Naive thymus-derived CD4-positive, alpha-beta T cell (primary cell): ENCODE data around the gene JUP. TPM values are rescaled to one million over a fixed set of nuclear protein-coding genes. Genes with fewer than 3 reads are reported as not detected.

ENCODE experiments used
- ATAC-seq: fragments of 150-1000 bp; cut with Tn5 transposase; 2 replicates; pipeline ENCODE4 v1.10.0; 2021; ENCODE audit warnings: mild to moderate bottlenecking, moderate library complexity
- CTCF ChIA-PET: fragments of 350-600 bp; sonication (Branson Sonifier 250); formaldehyde crosslinking; loops from one replicate; lab custom pipeline; 2021; ENCODE audit warnings: antibody characterized with exemption; lab: Charles Lee
- POLR2A ChIA-PET: fragments of 350-600 bp; sonication (Branson Sonifier 250); formaldehyde crosslinking; loops from one replicate; lab custom pipeline; 2021; ENCODE audit warnings: antibody characterized with exemption, inconsistent platforms; lab: Charles Lee
- DNase-seq, 9 donors: peaks; one replicate each; pipeline versions ENCODE4 v3.0.0 to v3.0.0-alpha.2; 2020 to 2022; ENCODE audit warnings: mixed read lengths in 1 of 9
- H3K27ac ChIP-seq: one replicate; pipeline ENCODE4 v1.7.0; 2013; ENCODE audit warnings: mild to moderate bottlenecking, low read depth, low read length, moderate library complexity
- H3K27me3 ChIP-seq, 2 donors: one replicate each; pipeline ENCODE4 v1.7.0; 2013; ENCODE audit warnings: low read length in 2 of 2, mild to moderate bottlenecking in 2 of 2, moderate library complexity in 2 of 2; ENCODE audit not compliant: control insufficient read depth in 2 of 2, insufficient read depth in 2 of 2
- H3K36me3 ChIP-seq, 3 experiments: 1 replicate in 2 of 3; 2 replicates in 1 of 3; pipeline ENCODE4 v1.7.0; 2013; ENCODE audit warnings: low read length in 3 of 3, mild to moderate bottlenecking in 3 of 3, moderate library complexity in 1 of 3; ENCODE audit not compliant: insufficient read depth in 3 of 3, control insufficient read depth in 2 of 3
- H3K4me1 ChIP-seq, 2 donors: one replicate each; pipeline ENCODE4 v1.7.0; 2013; ENCODE audit warnings: low read length in 2 of 2, mild to moderate bottlenecking in 2 of 2, moderate library complexity in 1 of 2; ENCODE audit not compliant: control insufficient read depth in 2 of 2, insufficient read depth in 2 of 2
- H3K4me3 ChIP-seq: 2 replicates; pipeline ENCODE4 v1.7.0; 2013; ENCODE audit warnings: mild to moderate bottlenecking, low read length
- H3K9me3 ChIP-seq, 3 experiments: 1 replicate in 2 of 3; 2 replicates in 1 of 3; pipeline ENCODE4 v1.7.0; 2013; ENCODE audit warnings: low read length in 3 of 3; ENCODE audit not compliant: control insufficient read depth in 2 of 3
- H3K27ac Mint-ChIP-seq, 9 donors: one replicate each; pipeline ENCODE4 v1.8.0; 2020 to 2022; ENCODE audit warnings: mixed read lengths in 9 of 9, mild to moderate bottlenecking in 8 of 9, moderate library complexity in 5 of 9, inconsistent platforms in 2 of 9
- H3K27me3 Mint-ChIP-seq, 5 donors: one replicate each; pipeline ENCODE4 v1.8.0; 2021 to 2022; ENCODE audit warnings: mixed read lengths in 5 of 5, mild to moderate bottlenecking in 1 of 5
- H3K36me3 Mint-ChIP-seq, 5 donors: one replicate each; pipeline ENCODE4 v1.8.0; 2020 to 2022; ENCODE audit warnings: mixed read lengths in 5 of 5, mild to moderate bottlenecking in 3 of 5, inconsistent platforms in 1 of 5
- H3K4me1 Mint-ChIP-seq, 7 donors: one replicate each; pipeline ENCODE4 v1.8.0; 2020 to 2022; ENCODE audit warnings: mixed read lengths in 7 of 7, mild to moderate bottlenecking in 3 of 7, inconsistent platforms in 1 of 7
- H3K4me3 Mint-ChIP-seq, 10 donors: one replicate each; pipeline ENCODE4 v1.8.0; 2020 to 2022; ENCODE audit warnings: mild to moderate bottlenecking in 10 of 10, mixed read lengths in 10 of 10, moderate library complexity in 6 of 10, inconsistent platforms in 2 of 10
- H3K9me3 Mint-ChIP-seq, 11 donors: one replicate each; pipeline ENCODE4 v1.8.0; 2020 to 2022; ENCODE audit warnings: mixed read lengths in 11 of 11, mild to moderate bottlenecking in 4 of 11, inconsistent platforms in 1 of 11, moderate library complexity in 1 of 11
- intact Hi-C, 2 donors: fragments of 100-400 bp; cut with micrococcal nuclease; formaldehyde crosslinking; loops; one replicate each; pipeline ENCODE4 v1.15.1; 2023
- polyA plus RNA-seq, 2 donors: library from polyadenylated mRNA; unstranded; fragments of 300-500 nt; fragmentation: Illumina TruSeq; gene quantifications; one replicate each; pipeline ENCODE4 v1.2.3, GENCODE V29; 2021
- total RNA-seq, 6 experiments: library from RNA in 5 of 6; stranded (reverse) in 5 of 6; gene quantifications; 1 replicate in 5 of 6; 2 replicates in 1 of 6; pipeline ENCODE4 v1.2.3 and lab custom pipeline; 2021 to 2026

JUP gene
- total and polyA plus RNA-seq, 7 experiments from 2014 or later = 0.19 to 8.2 (median 0.49) TPM

- ChIA-PET CTCF (interaction anchor here (0.9 kb wide), 1 partner anchor 78 kb away, joined by 3 read pairs; no protein-coding TSS in a partner anchor), POLR2A (interaction anchor here (0.6 to 1.2 kb wide), 3 partner anchors 34 to 201 kb away, joined by 3 to 4 read pairs (median 3); partner anchors contain the start of gene EIF1)
- H3K4me3 ChIP-seq = no peak overlapping the region
- Mint-ChIP-seq H3K36me3 (no peaks in the 10 kb centered on the region), H3K27me3 (peaks cover 0 to 32% (median 9%) of the 10 kb centered on the region in 5 donors), H3K27ac (no peak overlapping the region), H3K9me3 (peaks cover 0 to 3% (median 0%) of the 10 kb centered on the region in 11 donors), H3K4me1 (no peaks in the 10 kb centered on the region), H3K4me3 (no peak overlapping the region)
- no peaks in the 10 kb centered on the region for H3K27me3 ChIP-seq
- DNase-seq (no peak), ATAC-seq (no peak)
- no peaks in the 10 kb centered on the region for H3K4me1 ChIP-seq
- H3K27ac ChIP-seq = no peak overlapping the region
- intact Hi-C loops = no loop called here
- H3K36me3 ChIP-seq = no peaks in the 10 kb centered on the region
- no peaks in the 10 kb centered on the region for H3K9me3 ChIP-seq
These were observed 61.9 kb downstream of the JUP start for GRCh38 chr17:41724476-41725050.

DNA sequence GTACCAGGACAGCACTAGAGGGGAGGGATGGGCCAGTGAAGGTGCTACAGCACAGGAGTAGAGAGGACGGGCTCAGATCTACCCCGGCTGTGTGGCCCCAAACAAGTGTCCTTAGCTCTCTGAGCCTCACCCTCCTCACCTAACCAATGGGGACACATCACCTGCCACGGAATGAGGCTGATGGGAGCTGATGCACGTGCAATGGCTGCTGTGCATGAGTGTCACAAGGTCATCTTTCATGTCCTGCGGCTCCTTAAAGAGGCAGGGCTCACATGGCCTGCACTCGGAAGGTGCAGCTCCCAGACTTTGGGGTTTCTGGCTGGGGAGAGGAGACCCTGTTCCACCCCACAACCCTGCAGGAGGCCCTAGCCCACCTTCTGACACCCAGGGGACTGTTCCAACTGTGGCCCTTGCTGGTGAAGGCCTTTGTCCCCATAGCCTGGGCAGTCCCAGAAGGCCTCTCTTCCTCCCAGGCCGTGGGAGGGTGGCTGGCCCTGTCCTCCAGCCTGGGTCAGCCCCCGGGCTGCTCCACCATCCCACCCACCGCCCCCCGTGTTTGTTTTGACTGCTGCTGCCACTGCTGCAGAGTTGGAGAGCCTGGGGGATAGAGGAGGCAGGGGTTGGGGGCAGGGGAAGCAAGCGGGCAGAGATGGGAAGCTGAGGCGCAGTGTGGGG is 62.6 kb downstream of the JUP start:
- Mint-ChIP-seq H3K27me3 (peaks cover 0 to 32% (median 9%) of the 10 kb centered on the region in 5 donors), H3K4me1 (no peaks in the 10 kb centered on the region), H3K4me3 (no peak overlapping the region), H3K27ac (no peak overlapping the region), H3K36me3 (no peaks in the 10 kb centered on the region), H3K9me3 (peaks cover 0 to 3% (median 0%) of the 10 kb centered on the region in 11 donors)
- Histone ChIP-seq H3K4me3 (no peak overlapping the region), H3K36me3 (no peaks in the 10 kb centered on the region), H3K9me3 (no peaks in the 10 kb centered on the region), H3K27me3 (no peaks in the 10 kb centered on the region), H3K4me1 (no peaks in the 10 kb centered on the region), H3K27ac (no peak overlapping the region)
- CTCF ChIA-PET = no interaction called here
- DNase-seq (no peak), ATAC-seq (no peak)
- intact Hi-C loops = no loop called here
- POLR2A ChIA-PET = interaction anchor here (0.6 to 1.2 kb wide), 3 partner anchors 34 to 201 kb away, joined by 3 to 4 read pairs (median 3); partner anchors contain the start of gene EIF1

GRCh38 chr17:41722231-41722630 is 64.3 kb downstream of the JUP start:
- Mint-ChIP-seq H3K36me3 (no peaks in the 10 kb centered on the region), H3K27me3 (peaks cover 0 to 25% (median 9%) of the 10 kb centered on the region in 5 donors), H3K27ac (no peak overlapping the region), H3K9me3 (peaks cover 0 to 3% (median 0%) of the 10 kb centered on the region in 11 donors), H3K4me3 (no peak overlapping the region), H3K4me1 (peaks cover 0 to 8% (median 6%) of the 10 kb centered on the region in 7 donors)
- no peak for DNase-seq
- no peaks in the 10 kb centered on the region for H3K9me3 ChIP-seq
- H3K36me3 ChIP-seq = no peaks in the 10 kb centered on the region
- H3K4me3 ChIP-seq = no peak overlapping the region
- no peak overlapping the region for H3K27ac ChIP-seq
- POLR2A ChIA-PET = interaction anchor here (0.6 kb wide), 1 partner anchor 385 kb away, joined by 3 read pairs; no protein-coding TSS in a partner anchor
- ATAC-seq = no peak
- H3K27me3 ChIP-seq = no peaks in the 10 kb centered on the region
- CTCF ChIA-PET = no interaction called here
- H3K4me1 ChIP-seq = no peaks in the 10 kb centered on the region
- intact Hi-C loops = no loop called here

DNA sequence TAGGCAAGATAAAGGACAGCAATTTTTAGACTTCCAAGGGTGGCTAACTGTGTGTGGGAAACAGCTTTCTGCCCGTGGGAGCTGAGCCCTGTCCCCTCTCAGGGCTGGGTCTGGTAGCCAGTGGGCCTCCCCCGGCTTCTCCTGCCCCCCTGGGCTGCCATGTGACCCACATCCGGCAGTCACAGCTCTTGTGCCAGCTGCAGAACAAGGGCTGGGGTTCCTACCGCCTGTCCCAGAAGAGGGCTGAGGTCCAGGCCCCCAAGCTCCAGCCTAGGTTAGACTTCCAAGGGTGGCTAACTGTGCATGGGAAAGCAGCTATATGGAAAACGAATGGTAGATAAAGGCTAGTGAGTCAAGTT is 68.2 kb downstream of the JUP start:
- Mint-ChIP-seq H3K4me1 (peaks cover 0 to 9% (median 7%) of the 10 kb centered on the region in 7 donors), H3K4me3 (no peak overlapping the region), H3K9me3 (no peaks in the 10 kb centered on the region), H3K27ac (peak overlapping the region in 1 of 9 donors; percentile 41), H3K36me3 (no peaks in the 10 kb centered on the region), H3K27me3 (peaks cover 0 to 15% (median 0%) of the 10 kb centered on the region in 5 donors)
- intact Hi-C loops = no loop called here
- ChIA-PET POLR2A (interaction anchor here (0.8 kb wide), 1 partner anchor 30 kb away, joined by 3 read pairs; the partner anchor contains the start of gene EIF1), CTCF (no interaction called here)
- ATAC-seq (no peak), DNase-seq (no peak)
- Histone ChIP-seq H3K4me3 (no peak overlapping the region), H3K9me3 (no peaks in the 10 kb centered on the region), H3K27me3 (no peaks in the 10 kb centered on the region), H3K36me3 (no peaks in the 10 kb centered on the region), H3K4me1 (no peaks in the 10 kb centered on the region), H3K27ac (no peak overlapping the region)

DNA sequence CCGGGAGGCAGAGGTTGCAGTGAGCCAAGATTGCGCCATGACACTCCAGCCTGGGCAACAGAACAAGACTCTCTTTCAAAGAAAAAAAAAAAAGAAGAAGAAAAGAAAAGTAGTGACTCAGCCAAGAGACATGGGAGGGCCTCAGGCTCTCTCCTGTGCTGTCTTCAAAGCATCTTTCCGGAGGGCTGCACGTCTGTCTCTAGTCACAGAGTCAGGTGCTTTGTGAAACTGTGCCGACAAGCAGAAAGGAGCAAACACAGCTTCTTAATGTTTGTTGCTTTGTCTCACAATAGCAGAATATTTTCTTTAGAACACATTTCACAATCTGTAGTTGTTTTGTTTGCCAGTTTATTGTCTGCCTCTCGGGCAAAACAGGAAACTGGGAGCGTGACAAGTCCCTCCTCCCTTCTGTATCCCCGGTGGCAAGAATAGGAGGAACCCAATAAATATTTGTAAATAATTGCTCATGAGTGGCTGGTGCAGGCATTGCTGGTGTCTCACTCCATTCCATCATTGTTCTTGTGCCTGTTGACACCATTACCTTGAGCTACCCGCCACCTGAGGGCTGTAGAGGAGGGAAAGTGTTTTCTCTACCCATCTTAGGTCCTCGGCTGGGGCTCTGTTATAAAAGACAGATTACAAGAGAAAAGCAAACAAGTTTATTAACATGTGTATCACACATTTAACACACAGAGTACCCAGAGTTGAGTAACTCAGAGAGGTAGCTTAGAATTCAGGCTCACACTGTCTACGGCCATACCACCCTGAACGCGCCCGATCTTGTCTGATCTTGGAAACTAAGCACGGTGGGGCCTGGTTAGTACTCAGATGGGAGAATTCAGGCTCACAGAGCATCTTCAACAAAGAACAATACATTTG is 68.9 kb downstream of the JUP start:
- H3K27ac ChIP-seq = no peak overlapping the region
- CTCF ChIA-PET = no interaction called here
- H3K4me3 Mint-ChIP-seq = peak overlapping the region in 1 of 10 donors; percentile 33
- H3K36me3 Mint-ChIP-seq = no peaks in the 10 kb centered on the region
- no peaks in the 10 kb centered on the region for H3K4me1 ChIP-seq
- H3K4me3 ChIP-seq = no peak overlapping the region
- peaks cover 0 to 15% (median 0%) of the 10 kb centered on the region in 5 donors for H3K27me3 Mint-ChIP-seq
- H3K27ac Mint-ChIP-seq = peak overlapping the region in 4 of 9 donors; percentile 8 to 59 (median 30)
- intact Hi-C loops = no loop called here
- ATAC-seq (peak; percentile 77), DNase-seq (peak in 3 of 9 donors; percentile 19 to 34 (median 24))
- peaks cover 0 to 9% (median 7%) of the 10 kb centered on the region in 7 donors for H3K4me1 Mint-ChIP-seq
- no peaks in the 10 kb centered on the region for H3K27me3 ChIP-seq
- POLR2A ChIA-PET = no interaction called here
- H3K9me3 ChIP-seq = no peaks in the 10 kb centered on the region
- no peaks in the 10 kb centered on the region for H3K36me3 ChIP-seq
- H3K9me3 Mint-ChIP-seq = no peaks in the 10 kb centered on the region

DNA sequence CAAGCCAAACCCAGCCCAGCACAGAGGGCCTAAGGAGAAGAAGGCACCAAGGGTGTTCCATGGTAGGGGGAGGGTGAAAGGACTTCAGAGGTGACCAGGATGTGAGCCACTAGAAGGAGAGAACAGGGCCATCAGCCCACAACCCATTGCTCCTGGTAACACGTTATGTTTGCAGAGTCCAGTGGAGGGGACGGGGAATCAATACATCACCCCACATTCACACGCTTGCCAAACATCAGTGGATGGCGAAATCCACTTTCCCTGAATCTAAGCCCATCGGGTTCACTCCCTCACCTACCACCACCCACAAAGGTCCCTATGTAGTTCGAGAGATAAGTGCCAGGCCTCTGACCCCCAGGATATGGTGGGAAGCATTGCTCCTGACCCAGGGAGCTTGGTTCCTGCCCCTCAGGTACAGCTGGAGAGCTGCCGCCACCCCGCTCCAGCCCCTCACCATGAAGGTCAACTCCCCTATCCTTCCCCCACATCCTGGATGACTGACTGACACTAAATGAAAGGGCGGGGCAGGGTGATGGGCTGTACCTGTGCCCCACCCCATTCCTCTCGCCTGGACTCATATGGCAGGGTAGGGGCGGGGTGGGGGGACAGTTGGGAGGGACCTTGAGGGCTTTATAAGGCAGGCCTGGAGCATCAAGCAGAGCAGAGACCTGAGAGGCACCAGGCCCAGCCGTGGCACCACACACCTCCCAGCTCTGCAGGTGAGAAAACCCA is 74.7 kb downstream of the JUP start, which contains the start of gene GAST:
GAST (plus strand) TSS at position 663 of the 732 bp plus-strand sequence. CDS start 3,106 bp downstream, outside the sequence.
- H3K9me3 Mint-ChIP-seq = peaks cover 0 to 3% (median 0%) of the 10 kb centered on the region in 11 donors
- intact Hi-C loops = no loop called here
- Histone ChIP-seq H3K9me3 (no peaks in the 10 kb centered on the region), H3K4me1 (no peaks in the 10 kb centered on the region), H3K4me3 (no peak within 1 kb of the TSS), H3K27ac (no peak within 1 kb of the TSS), H3K27me3 (no peaks in the 10 kb centered on the region), H3K36me3 (no peaks in the 10 kb centered on the region)
- no peak within 1 kb of the TSS for H3K27ac Mint-ChIP-seq
- no peak within 1 kb of the TSS for H3K4me3 Mint-ChIP-seq
- CTCF ChIA-PET = interaction anchor here (0.7 kb wide), 1 partner anchor 825 kb away, joined by 5 read pairs; no protein-coding TSS in a partner anchor
- peaks cover 0 to 5% (median 0%) of the 10 kb centered on the region in 7 donors for H3K4me1 Mint-ChIP-seq
- H3K36me3 Mint-ChIP-seq = no peaks in the 10 kb centered on the region
- peaks cover 0 to 18% (median 4%) of the 10 kb centered on the region in 5 donors for H3K27me3 Mint-ChIP-seq
- ATAC-seq = no peak
- POLR2A ChIA-PET = no interaction called here
- no peak for DNase-seq
